Uterus (tissue), 4 donors: ENCODE results near the gene MAD1L1. TPM values are rescaled to one million over a fixed set of nuclear protein-coding genes. Genes with fewer than 3 reads are reported as not detected.

Experiments
- DNase-seq, 2 donors: peaks; one replicate each; pipeline ENCODE4 v3.0.0-alpha.2; 2019 to 2020
- H3K27ac ChIP-seq, 2 donors: fragments of 200-600 bp; sonication (generic); 1 replicate in 1 of 2; 2 replicates in 1 of 2; pipeline ENCODE4 v1.5.1; 2016 to 2018
- H3K27me3 ChIP-seq, 2 donors: fragments of 200-600 bp; sonication (generic); one replicate each; pipeline ENCODE4 v1.5.1; 2018 to 2019; ENCODE audit warnings: control low read depth in 1 of 2
- H3K36me3 ChIP-seq, 2 donors: fragments of 200-600 bp; sonication (generic); one replicate each; pipeline ENCODE4 v1.5.1; 2019; ENCODE audit warnings: control low read depth in 1 of 2
- H3K4me1 ChIP-seq, 2 donors: fragments of 200-600 bp; sonication (generic); one replicate each; pipeline ENCODE4 v1.5.1; 2018 to 2019; ENCODE audit warnings: control low read depth in 1 of 2
- H3K4me3 ChIP-seq, 2 donors: fragments of 200-600 bp; sonication (generic); 1 replicate in 1 of 2; 2 replicates in 1 of 2; pipeline ENCODE4 v1.5.1; 2018 to 2019; ENCODE audit warnings: mild to moderate bottlenecking in 1 of 2
- H3K9me3 ChIP-seq, 2 donors: fragments of 200-600 bp; sonication (generic); one replicate each; pipeline ENCODE4 v1.5.1; 2019; ENCODE audit warnings: control low read depth in 1 of 2
- CTCF ChIP-seq, 4 experiments: fragments of 200-600 bp in 2 of 4; fragments of 450-650 bp in 2 of 4; sonication (generic) in 2 of 4; IDR thresholded peaks; one replicate each; pipeline ENCODE4 v1.5.1; 2016 to 2019; ENCODE audit warnings: antibody characterized with exemption in 4 of 4, mild to moderate bottlenecking in 2 of 4, moderate library complexity in 1 of 4
- POLR2A ChIP-seq, 2 donors: fragments of 450-650 bp; IDR thresholded peaks; one replicate each; pipeline ENCODE4 v1.6.1; 2016; ENCODE audit warnings: antibody characterized with exemption in 2 of 2, mild to moderate bottlenecking in 1 of 2, moderate library complexity in 1 of 2
- intact Hi-C: fragments of 100-400 bp; cut with DNase I; formaldehyde crosslinking; loops from one replicate; pipeline ENCODE4 v1.15.1; 2023; ENCODE audit warnings: low total_unique reads
- total RNA-seq, 4 donors: library from RNA; depleted of rRNA in 3 of 4; stranded (reverse); fragments of >200 nt in 3 of 4; gene quantifications; one replicate each; pipeline versions ENCODE4 v1.1.0 to v1.2.4, GENCODE V29; 2014 to 2023
- donor health status: DM: yes; HTN: yes; CAD: no.

Gene MAD1L1
- total RNA-seq, 4 donors from 2014 or later: 13.3 to 37.4 (median 33.1) TPM

- Histone ChIP-seq H3K4me1 (no peaks in the 10 kb centered on the region), H3K4me3 (no peak overlapping the region), H3K27me3 (no peaks in the 10 kb centered on the region), H3K9me3 (no peaks in the 10 kb centered on the region), H3K27ac (no peak overlapping the region), H3K36me3 (no peaks in the 10 kb centered on the region)
- TF ChIP-seq CTCF (IDR thresholded peaks at IDR 0.05) (no peak), POLR2A (IDR thresholded peaks at IDR 0.05) (no peak)
- DNase-seq: no peak
- intact Hi-C loops: no loop called here
Measured at GRCh38 chr7:2088801-2089200, 143.9 kb downstream of the MAD1L1 start.

GRCh38 chr7:2087744-2088143 is 145.0 kb downstream of the MAD1L1 start:
- TF ChIP-seq CTCF (IDR thresholded peaks at IDR 0.05) (no peak), POLR2A (IDR thresholded peaks at IDR 0.05) (no peak)
- Histone ChIP-seq H3K36me3 (no peaks in the 10 kb centered on the region), H3K4me3 (no peak overlapping the region), H3K27me3 (no peaks in the 10 kb centered on the region), H3K9me3 (no peaks in the 10 kb centered on the region), H3K4me1 (peaks cover 0 to 3% of the 10 kb centered on the region in 2 donors), H3K27ac (no peak overlapping the region)
- intact Hi-C loops: no loop called here
- DNase-seq: no peak

GRCh38 chr7:2086229-2086628 is 146.5 kb downstream of the MAD1L1 start:
- H3K36me3 ChIP-seq: no peaks in the 10 kb centered on the region
- H3K27me3 ChIP-seq: no peaks in the 10 kb centered on the region
- TF ChIP-seq POLR2A (IDR thresholded peaks at IDR 0.05) (no peak), CTCF (IDR thresholded peaks at IDR 0.05) (no peak)
- intact Hi-C loops: no loop called here
- no peak overlapping the region for H3K4me3 ChIP-seq
- DNase-seq: no peak
- no peaks in the 10 kb centered on the region for H3K9me3 ChIP-seq
- peaks cover 0 to 4% of the 10 kb centered on the region in 2 donors for H3K4me1 ChIP-seq
- H3K27ac ChIP-seq: no peak overlapping the region

- no peak for DNase-seq
- H3K4me3 ChIP-seq: no peak overlapping the region
- H3K27me3 ChIP-seq: no peaks in the 10 kb centered on the region
- H3K36me3 ChIP-seq: no peaks in the 10 kb centered on the region
- H3K9me3 ChIP-seq: no peaks in the 10 kb centered on the region
- H3K27ac ChIP-seq: no peak overlapping the region
- intact Hi-C loops: no loop called here
- no peak for TF ChIP-seq CTCF (IDR thresholded peaks at IDR 0.05)
- TF ChIP-seq POLR2A (IDR thresholded peaks at IDR 0.05): no peak
- H3K4me1 ChIP-seq: peaks cover 0 to 4% of the 10 kb centered on the region in 2 donors
Measured at GRCh38 chr7:2085804-2086203, 146.9 kb downstream of the MAD1L1 start.

- H3K27me3 ChIP-seq: no peaks in the 10 kb centered on the region
- peaks cover 0 to 4% of the 10 kb centered on the region in 2 donors for H3K4me1 ChIP-seq
- TF ChIP-seq POLR2A (IDR thresholded peaks at IDR 0.05) (no peak), CTCF (IDR thresholded peaks at IDR 0.05) (no peak)
- no peak overlapping the region for H3K4me3 ChIP-seq
- intact Hi-C loops: no loop called here
- no peaks in the 10 kb centered on the region for H3K36me3 ChIP-seq
- no peak for DNase-seq
- H3K27ac ChIP-seq: no peak overlapping the region
- H3K9me3 ChIP-seq: no peaks in the 10 kb centered on the region
Measured at GRCh38 chr7:2084781-2085505, 147.8 kb downstream of the MAD1L1 start.
